GM10248 (cell line): ENCODE measurements around the gene CTF1.

Experiments
- CTCF ChIA-PET: fragments of 300-600 bp; sonication (Branson Sonifier 250); formaldehyde crosslinking; extraction: SDS; loops from one replicate; lab custom pipeline; 2021; ENCODE audit warnings: antibody characterized with exemption; lab: Yijun Ruan, JAX
- POLR2A ChIA-PET: fragments of 350-650 bp; sonication (Branson Sonifier 250); formaldehyde crosslinking; extraction: SDS; loops from one replicate; lab custom pipeline; 2020; ENCODE audit warnings: antibody characterized with exemption; lab: Yijun Ruan, JAX
- DNase-seq: peaks from one replicate; pipeline ENCODE4 v3.0.0; 2012; ENCODE audit errors: extremely low spot score
- CTCF ChIP-seq: IDR thresholded peaks from 2 replicates; pipeline ENCODE4 v1.5.1; 2012; ENCODE audit warnings: mild to moderate bottlenecking, low read depth; ENCODE audit errors: extremely low read depth, missing control alignments, control extremely low read depth

The CTF1 gene

GRCh38 chr16:30876867-30877266, 19.5 kb upstream of the CTF1 start:
- DNase-seq: no peak
- CTCF ChIA-PET: interaction anchor here (0.9 to 2.6 kb wide), 4 partner anchors 16 to 62 kb away, joined by 3 to 12 read pairs (median 7); no protein-coding TSS in a partner anchor
- no peak for TF ChIP-seq CTCF
- POLR2A ChIA-PET: interaction anchor here (0.7 kb wide), 1 partner anchor 47 kb away, joined by 4 read pairs; the partner anchor contains the start of gene FBXL19

GRCh38 chr16:30882429-30883310, 13.7 kb upstream of the CTF1 start:
- ChIA-PET POLR2A (interaction anchor here (0.6 kb wide), 1 partner anchor 232 kb away, joined by 7 read pairs; the partner anchor contains the start of gene PRR14), CTCF (interaction anchor here (3.4 kb wide), 1 partner anchor 37 kb away, joined by 14 read pairs; no protein-coding TSS in a partner anchor)
- TF ChIP-seq CTCF: no peak
- DNase-seq: no peak

GRCh38 chr16:30884760-30885159, 11.7 kb upstream of the CTF1 start:
- CTCF ChIA-PET: interaction anchor here (1.2 to 3.4 kb wide), 2 partner anchors 14 to 40 kb away, joined by 4 to 14 read pairs; no protein-coding TSS in a partner anchor
- DNase-seq: peak; percentile 58
- POLR2A ChIA-PET: no interaction called here
- no peak for TF ChIP-seq CTCF

DNA sequence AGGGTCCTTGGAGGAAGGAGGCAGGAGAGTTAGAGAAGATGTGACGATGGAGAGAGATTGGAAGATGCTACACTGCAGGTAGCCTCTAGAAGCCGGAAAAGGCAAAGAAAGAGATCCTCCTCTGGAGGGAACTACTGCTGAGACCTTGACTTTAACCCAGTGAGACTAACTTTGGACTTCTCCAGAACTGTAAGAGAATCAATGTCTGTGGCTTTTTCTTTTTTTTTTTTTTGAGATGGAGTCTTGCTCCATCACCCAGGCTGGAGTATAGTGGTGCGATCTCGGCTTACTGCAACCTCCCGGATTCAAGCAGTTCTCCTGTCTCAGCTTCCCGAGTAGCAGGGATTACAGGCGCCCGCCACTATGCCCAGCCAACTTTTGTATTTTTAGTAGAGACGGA, 11.2 kb upstream of the CTF1 start:
- TF ChIP-seq CTCF: no peak
- ChIA-PET POLR2A (no interaction called here), CTCF (interaction anchor here (1.2 to 3.4 kb wide), 2 partner anchors 15 to 40 kb away, joined by 4 to 14 read pairs; no protein-coding TSS in a partner anchor)
- no peak for DNase-seq

DNA sequence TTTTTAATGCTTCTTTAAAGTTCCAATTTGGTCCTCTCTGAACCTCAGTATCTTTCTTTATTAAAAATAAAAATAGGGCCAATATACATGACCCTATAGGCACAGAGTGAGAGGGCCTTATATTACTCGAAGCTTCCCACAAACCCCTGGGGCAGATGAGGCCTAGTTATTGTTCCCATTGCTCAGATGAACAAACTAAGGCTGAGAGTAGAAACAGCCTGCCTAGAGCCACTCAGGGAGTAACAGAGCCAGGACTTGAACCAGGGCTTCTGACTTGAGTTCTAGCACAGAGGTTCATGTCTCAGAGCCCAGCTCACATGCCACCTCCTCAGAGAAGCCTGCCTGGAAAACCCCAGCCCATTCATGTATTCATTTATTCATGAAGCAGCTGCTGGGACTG, 10.3 kb upstream of the CTF1 start:
- no peak for DNase-seq
- CTCF ChIA-PET: interaction anchor here (0.9 to 3.4 kb wide), 4 partner anchors 12 to 71 kb away, joined by 3 to 14 read pairs (median 8); no protein-coding TSS in a partner anchor
- POLR2A ChIA-PET: interaction anchor here (0.5 kb wide), 1 partner anchor 795 kb away, joined by 4 read pairs; no protein-coding TSS in a partner anchor
- TF ChIP-seq CTCF: no peak

- ChIA-PET CTCF (interaction anchor here (1.0 to 2.0 kb wide), 4 partner anchors 14 to 229 kb away, joined by 3 to 11 read pairs (median 6); partner anchors contain the start of gene FBRS), POLR2A (no interaction called here)
- TF ChIP-seq CTCF: no peak
- DNase-seq: no peak
Measured at GRCh38 chr16:30887927-30888326, 8.5 kb upstream of the CTF1 start.
